VCaP (cell line): Measurements from ENCODE around the gene VDAC2.
"Not testable (repeated sequence)": the region's sequence is repeated elsewhere in the genome, so short reads cannot be mapped to it uniquely, and the experiment has no call there.

Source experiments
- H3K27ac ChIP-seq: fragments of 450-650 bp; 2 replicates; pipeline ENCODE4 v1.5.1; 2017
- TF ChIP-seq, protein P1 (sequence below): fragments of 450-650 bp; conservative IDR thresholded peaks from 2 replicates; pipeline ENCODE4 v1.5.1; 2017; ENCODE audit warnings: mild to moderate bottlenecking, moderate library complexity

The VDAC2 gene

DNA sequence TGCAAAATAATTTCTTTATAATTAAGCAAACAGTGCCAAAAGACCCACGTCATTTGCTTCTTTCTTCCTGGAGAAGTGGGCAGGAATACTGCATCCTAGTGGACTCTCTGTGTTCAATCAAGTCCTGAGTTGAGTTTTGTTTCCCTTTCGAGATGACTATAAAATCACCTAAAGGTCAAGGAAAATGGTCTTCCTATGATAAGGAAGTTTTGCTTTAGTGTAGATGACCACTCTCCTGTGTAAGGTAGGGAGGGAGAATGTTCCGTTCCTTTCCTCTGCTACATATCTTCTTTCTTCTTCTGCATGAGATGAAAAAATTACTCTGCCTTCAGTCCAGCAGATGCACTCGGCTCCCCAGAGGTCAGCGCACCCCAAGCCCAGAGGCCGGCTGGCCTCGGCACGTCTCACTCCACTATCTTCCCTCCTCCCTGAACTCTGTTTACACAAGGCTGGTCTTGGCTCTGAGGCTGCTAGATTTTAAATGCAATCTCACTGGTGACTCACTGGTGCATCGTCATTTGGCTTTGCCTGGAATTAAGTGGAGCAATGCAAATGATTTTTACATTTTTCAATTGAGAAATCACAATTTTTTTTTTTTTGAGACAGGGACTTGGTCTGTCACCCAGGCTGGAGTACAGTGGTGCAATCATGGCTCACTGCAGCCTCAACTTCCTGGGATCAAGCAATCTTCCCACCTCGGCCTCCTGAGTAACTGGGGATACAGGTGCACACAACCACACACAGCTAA is 18.6 kb upstream of the VDAC2 start:
- TF ChIP-seq, protein P1, sequence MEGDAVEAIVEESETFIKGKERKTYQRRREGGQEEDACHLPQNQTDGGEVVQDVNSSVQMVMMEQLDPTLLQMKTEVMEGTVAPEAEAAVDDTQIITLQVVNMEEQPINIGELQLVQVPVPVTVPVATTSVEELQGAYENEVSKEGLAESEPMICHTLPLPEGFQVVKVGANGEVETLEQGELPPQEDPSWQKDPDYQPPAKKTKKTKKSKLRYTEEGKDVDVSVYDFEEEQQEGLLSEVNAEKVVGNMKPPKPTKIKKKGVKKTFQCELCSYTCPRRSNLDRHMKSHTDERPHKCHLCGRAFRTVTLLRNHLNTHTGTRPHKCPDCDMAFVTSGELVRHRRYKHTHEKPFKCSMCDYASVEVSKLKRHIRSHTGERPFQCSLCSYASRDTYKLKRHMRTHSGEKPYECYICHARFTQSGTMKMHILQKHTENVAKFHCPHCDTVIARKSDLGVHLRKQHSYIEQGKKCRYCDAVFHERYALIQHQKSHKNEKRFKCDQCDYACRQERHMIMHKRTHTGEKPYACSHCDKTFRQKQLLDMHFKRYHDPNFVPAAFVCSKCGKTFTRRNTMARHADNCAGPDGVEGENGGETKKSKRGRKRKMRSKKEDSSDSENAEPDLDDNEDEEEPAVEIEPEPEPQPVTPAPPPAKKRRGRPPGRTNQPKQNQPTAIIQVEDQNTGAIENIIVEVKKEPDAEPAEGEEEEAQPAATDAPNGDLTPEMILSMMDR, result no peak; the same call in 1 of the 2 replicates
- H3K27ac ChIP-seq, result peak overlapping the region; percentile 37

DNA sequence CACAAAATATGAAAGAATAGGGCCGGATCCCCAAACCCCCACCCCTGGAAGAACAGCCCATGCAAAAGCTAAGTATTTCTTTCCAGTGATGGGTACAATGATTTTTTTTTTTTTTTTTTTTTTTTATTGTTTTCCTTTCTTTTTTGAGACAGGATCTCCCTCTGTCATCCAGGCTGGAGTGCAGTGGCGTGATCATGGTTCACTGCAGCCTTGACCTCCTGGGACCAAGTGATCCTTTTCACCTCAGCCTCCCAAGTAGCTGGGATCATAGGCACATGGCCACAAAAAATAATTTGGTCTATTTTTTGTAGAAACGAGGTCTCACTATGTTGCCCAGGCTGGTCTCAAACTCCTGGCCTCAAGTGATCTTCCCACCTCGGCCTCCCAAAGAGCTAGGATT is 16.0 kb upstream of the VDAC2 start:
- H3K27ac ChIP-seq, result not testable (repeated sequence)

DNA sequence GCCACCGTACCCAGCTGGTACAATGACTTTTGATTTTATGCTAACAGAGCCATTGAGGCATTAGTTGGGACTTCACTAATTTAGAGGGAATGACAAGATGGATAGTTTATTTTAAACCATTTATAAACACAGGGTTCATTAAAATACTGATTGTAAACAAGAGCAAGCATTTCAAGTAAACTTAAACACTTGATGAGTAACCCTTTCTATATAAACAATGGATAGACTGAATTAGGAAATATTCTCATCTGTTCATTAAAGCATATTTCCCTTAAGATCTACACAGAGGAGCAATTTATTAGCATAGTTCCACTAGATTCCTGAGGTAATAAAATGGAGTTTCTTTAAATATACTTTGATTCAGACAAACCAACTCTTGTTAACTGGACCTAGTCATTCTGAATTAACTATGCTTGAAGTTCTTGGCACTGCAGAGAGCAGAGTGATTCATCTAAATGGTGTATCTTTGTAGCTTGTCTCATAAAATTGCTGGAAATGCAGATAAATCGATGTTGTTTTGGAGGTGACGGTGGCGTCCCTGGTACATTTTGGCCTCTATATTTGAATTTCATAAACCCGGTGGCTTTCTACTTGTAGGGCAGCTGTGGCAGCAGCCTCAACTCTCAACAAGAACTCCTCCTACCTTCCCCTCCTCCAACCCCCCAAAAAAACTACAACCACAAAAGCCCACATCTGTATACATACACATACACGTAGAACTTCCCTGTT is 15.4 kb upstream of the VDAC2 start:
- TF ChIP-seq, protein P1, result no peak
- no peak overlapping the region for H3K27ac ChIP-seq

DNA sequence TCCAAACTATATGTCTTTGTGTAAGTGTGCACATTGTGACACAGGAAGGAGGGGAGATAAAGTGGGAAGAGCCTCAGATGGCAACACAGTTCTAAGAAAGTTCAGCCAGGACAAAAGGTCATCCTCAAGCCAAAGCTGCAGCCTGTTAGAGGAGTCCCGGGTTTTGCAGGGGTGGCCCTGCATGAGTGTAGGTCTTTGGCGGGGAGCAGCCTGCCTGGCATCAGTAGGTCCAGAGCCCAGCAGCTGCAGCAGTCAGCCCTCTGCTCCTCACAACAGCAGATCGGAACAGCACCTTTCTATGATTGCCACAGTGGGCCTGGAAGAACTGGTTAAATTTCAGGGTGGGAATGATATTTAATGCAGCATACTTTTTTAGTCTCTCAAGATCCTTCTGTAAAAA is 13.5 kb upstream of the VDAC2 start:
- TF ChIP-seq, protein P1, result no peak
- H3K27ac ChIP-seq, result no peak overlapping the region

DNA sequence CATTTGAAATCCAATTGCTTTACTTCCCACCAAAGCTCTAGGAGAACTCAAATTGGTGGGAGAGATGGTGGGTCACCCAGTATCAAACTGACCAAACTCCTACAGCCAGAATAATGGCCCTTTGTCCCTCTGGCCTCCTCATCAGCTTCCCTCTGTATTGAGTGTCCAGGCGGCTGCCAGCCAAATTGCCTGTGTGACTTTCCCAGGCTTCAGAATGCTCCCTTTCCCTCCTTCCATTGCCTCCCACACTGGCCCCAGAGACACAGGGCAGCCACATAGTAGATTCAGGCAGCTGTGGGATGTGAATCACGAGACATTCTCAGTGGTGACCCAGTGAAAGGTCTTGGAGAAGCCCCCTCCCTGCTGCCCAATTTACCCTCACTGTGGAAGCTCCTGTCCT is 12.7 kb upstream of the VDAC2 start:
- no peak overlapping the region for H3K27ac ChIP-seq
- TF ChIP-seq, protein P1, result no peak

DNA sequence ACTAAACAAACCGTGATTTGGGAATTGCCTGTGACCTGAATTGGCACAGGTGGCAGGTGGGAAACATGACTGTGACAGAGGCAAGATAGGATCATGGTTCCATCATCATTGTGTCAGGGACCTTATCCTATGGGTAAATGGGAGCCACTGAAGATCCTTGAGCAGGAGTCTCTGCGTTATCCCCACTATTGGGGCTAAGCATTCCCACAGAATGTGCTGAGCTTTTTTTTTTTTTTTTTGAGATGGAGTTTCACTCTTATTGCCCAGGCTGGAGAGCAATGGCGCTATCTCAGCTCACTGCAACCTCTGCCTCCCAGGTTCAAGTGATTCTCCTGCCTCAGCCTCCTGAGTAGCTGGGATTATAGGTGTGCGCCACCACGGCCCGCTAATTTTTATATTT is 10.6 kb upstream of the VDAC2 start:
- not testable (repeated sequence) for H3K27ac ChIP-seq

DNA sequence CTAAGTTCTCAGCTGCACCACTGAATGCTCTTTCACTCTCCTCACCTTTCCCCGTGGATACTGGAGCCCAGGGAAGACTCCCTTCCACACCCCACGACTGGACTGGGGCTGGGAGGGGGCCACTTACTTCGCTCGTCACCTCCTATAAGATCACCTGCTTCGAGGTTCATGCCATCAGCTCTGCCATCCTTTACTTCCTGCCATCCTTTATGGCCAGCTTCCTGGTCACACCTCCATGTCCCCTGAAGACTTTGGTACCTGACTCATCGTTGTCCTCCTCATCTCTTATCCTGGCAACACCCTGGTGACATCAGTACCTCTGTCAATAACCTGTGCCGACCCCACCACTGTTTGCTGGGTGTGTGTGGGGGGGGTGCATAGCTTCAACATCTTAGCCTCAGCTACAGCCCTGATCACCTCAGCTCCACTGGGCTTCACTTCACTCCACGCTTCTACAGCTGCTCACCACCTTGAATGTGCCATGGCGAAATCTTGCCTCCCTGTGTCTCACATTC is 8.7 kb upstream of the VDAC2 start:
- no peak overlapping the region for H3K27ac ChIP-seq

DNA sequence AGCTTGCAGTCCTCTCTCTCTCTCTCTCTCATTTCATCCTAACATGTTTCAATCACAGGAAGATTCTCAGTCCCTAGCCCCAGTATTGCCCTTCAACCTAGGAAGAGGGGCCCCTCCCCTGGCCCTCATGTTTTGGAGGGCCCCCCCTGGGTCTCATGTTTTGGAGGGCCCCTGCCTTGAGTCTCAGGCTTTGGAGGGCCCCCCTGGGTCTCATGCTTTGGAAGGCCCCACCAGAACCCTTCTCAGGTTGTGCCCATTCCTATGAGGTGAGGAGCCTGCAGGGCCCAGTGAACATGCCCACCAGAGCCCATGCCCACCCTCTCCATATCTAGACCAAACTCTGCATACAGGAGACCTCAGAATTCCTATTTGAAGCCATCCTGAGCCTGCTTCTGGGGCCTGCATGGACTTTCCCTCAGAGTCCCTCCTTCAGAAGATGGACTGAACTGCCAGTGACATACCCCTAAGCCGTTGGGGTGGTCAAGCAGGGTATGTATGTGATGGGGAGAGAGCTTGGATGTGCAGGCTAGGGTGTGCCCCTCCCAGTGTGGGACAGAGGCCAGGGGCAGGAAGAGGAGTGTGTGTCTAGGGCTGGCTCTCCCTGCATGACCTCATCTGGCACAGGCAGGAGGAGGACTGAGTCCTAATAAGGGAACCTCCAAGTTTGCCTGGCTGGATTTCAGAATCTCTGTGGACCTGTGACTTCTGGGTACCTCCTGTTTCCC is 8.1 kb upstream of the VDAC2 start:
- TF ChIP-seq, protein P1, result no peak
- no peak overlapping the region for H3K27ac ChIP-seq

More for the DNA sequence above, 8.7 kb upstream of the VDAC2 start:
- TF ChIP-seq, protein P1, result no peak

DNA sequence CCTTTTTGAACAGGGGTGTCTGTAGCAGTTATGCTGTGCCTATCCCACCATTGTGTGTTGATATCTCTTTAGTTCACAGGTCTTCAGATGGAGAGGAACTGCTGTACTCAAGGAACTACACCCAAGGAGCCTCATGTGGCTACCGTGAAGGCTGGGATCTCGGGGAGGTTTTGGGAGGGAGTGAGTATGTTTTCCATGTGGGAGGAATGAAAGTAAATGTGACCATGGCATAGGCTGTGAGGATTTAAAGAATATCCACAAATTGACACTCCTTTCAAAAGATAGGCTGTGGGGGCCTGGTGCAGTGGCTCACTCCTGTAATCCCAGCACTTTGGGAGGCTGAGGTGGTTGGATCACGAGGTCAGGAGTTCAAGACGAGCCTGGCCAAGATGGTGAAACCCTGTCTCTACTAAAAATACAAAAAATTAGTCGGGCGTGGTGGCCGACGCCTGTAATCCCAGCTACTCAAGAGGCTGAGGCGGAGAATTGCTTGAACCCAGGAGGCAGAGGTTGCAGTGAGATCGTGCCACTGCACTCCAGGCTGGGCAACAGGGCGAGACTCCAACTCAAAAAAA is 7.5 kb upstream of the VDAC2 start:
- H3K27ac ChIP-seq, result not testable (repeated sequence)
